GM23338 (cell line): ENCODE results near the gene FECH.

Experiments used
- CREB1 ChIP-seq: fragments of 250-450 bp; sonication (Bioruptor Pico); IDR thresholded peaks from 2 replicates; pipeline ENCODE4 v1.5.0; 2020; ENCODE audit warnings: low read depth, mild to moderate bottlenecking, moderate library complexity
- EZH2 ChIP-seq: fragments of 200-600 bp; sonication (generic); IDR thresholded peaks from one replicate; pipeline ENCODE4 v1.8.0; 2017; ENCODE audit warnings: antibody characterized with exemption, mild to moderate bottlenecking, low read depth; ENCODE audit not compliant: unreplicated experiment
- EZH2phosphoT487 ChIP-seq: fragments of 200-600 bp; sonication (generic); IDR thresholded peaks from one replicate; pipeline ENCODE4 v1.8.1; 2018; ENCODE audit warnings: antibody characterized with exemption; ENCODE audit not compliant: unreplicated experiment
- POLR2AphosphoS5 ChIP-seq: IDR thresholded peaks from 2 replicates; pipeline ENCODE4 v1.6.1; 2016; ENCODE audit warnings: antibody characterized with exemption, low read depth
- TF ChIP-seq, protein P1 (sequence below), 2 experiments: fragments of 200-600 bp in 1 of 2; sonication (generic) in 1 of 2; conservative IDR thresholded peaks; 2 replicates each; pipeline versions ENCODE4 v1.5.1 to v1.6.1; 2016 to 2017; ENCODE audit warnings: antibody characterized with exemption in 2 of 2, low read depth in 2 of 2, mild to moderate bottlenecking in 2 of 2, moderate library complexity in 1 of 2
- TF ChIP-seq, protein P2 (sequence below): IDR thresholded peaks from one replicate; pipeline ENCODE4 v1.6.1; 2018; ENCODE audit warnings: antibody characterized with exemption; ENCODE audit not compliant: unreplicated experiment
- TF ChIP-seq, protein P3 (sequence below): IDR thresholded peaks from 2 replicates; pipeline ENCODE4 v1.6.1; 2016; ENCODE audit warnings: antibody characterized with exemption

DNA sequence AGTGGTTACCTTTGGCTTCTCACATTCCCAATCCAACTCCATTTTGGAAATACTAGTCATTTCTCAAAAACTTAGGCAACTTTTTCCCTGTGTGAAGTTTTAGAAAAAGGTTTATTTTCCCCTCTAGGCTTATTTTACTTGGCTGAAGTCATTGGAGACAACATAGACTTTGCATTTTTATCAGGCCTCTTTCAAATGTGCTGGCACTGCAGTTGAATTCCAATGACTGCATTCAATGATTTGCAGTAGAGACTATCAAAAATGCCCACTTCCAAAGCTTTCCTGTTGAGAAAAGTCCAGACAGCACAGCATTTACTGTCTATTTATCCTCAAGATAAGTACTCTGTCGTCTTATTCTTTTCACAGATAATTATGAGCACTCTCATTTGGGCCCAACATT lies 81.3 kb downstream of the FECH start:
- TF ChIP-seq, protein P1, sequence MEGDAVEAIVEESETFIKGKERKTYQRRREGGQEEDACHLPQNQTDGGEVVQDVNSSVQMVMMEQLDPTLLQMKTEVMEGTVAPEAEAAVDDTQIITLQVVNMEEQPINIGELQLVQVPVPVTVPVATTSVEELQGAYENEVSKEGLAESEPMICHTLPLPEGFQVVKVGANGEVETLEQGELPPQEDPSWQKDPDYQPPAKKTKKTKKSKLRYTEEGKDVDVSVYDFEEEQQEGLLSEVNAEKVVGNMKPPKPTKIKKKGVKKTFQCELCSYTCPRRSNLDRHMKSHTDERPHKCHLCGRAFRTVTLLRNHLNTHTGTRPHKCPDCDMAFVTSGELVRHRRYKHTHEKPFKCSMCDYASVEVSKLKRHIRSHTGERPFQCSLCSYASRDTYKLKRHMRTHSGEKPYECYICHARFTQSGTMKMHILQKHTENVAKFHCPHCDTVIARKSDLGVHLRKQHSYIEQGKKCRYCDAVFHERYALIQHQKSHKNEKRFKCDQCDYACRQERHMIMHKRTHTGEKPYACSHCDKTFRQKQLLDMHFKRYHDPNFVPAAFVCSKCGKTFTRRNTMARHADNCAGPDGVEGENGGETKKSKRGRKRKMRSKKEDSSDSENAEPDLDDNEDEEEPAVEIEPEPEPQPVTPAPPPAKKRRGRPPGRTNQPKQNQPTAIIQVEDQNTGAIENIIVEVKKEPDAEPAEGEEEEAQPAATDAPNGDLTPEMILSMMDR (conservative IDR thresholded peaks at IDR 0.05; ENCODE audit: low read depth in 2 of 2), result no peak
- TF ChIP-seq CREB1 (no peak), EZH2 (no peak), POLR2AphosphoS5 (no peak), EZH2phosphoT487 (no peak)
- TF ChIP-seq, protein P2, sequence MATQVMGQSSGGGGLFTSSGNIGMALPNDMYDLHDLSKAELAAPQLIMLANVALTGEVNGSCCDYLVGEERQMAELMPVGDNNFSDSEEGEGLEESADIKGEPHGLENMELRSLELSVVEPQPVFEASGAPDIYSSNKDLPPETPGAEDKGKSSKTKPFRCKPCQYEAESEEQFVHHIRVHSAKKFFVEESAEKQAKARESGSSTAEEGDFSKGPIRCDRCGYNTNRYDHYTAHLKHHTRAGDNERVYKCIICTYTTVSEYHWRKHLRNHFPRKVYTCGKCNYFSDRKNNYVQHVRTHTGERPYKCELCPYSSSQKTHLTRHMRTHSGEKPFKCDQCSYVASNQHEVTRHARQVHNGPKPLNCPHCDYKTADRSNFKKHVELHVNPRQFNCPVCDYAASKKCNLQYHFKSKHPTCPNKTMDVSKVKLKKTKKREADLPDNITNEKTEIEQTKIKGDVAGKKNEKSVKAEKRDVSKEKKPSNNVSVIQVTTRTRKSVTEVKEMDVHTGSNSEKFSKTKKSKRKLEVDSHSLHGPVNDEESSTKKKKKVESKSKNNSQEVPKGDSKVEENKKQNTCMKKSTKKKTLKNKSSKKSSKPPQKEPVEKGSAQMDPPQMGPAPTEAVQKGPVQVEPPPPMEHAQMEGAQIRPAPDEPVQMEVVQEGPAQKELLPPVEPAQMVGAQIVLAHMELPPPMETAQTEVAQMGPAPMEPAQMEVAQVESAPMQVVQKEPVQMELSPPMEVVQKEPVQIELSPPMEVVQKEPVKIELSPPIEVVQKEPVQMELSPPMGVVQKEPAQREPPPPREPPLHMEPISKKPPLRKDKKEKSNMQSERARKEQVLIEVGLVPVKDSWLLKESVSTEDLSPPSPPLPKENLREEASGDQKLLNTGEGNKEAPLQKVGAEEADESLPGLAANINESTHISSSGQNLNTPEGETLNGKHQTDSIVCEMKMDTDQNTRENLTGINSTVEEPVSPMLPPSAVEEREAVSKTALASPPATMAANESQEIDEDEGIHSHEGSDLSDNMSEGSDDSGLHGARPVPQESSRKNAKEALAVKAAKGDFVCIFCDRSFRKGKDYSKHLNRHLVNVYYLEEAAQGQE, result no peak
- TF ChIP-seq, protein P3, sequence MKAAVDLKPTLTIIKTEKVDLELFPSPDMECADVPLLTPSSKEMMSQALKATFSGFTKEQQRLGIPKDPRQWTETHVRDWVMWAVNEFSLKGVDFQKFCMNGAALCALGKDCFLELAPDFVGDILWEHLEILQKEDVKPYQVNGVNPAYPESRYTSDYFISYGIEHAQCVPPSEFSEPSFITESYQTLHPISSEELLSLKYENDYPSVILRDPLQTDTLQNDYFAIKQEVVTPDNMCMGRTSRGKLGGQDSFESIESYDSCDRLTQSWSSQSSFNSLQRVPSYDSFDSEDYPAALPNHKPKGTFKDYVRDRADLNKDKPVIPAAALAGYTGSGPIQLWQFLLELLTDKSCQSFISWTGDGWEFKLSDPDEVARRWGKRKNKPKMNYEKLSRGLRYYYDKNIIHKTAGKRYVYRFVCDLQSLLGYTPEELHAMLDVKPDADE, result no peak
